ENCODE results near the gene PRIMPOL. TPM values are rescaled to one million over a fixed set of nuclear protein-coding genes. Genes with fewer than 3 reads are reported as not detected.
"Not testable (repeated sequence)": the region's sequence is repeated elsewhere in the genome, so short reads cannot be mapped to it uniquely, and the experiment has no call there.

The PRIMPOL gene
- total RNA-seq, 1 donor from 2014 or later = 49.3 TPM

- DNase-seq (ENCODE audit: low spot score in 2 of 2) (no peak), FAIRE-seq (no peak)
These were observed 13.4 kb upstream of the PRIMPOL start for GRCh38 chr4:184636144-184636543.

GRCh38 chr4:184636897-184637296 is 12.6 kb upstream of the PRIMPOL start:
- FAIRE-seq (no peak), DNase-seq (ENCODE audit: low spot score in 2 of 2) (no peak)

- no peak for DNase-seq (ENCODE audit: low spot score in 2 of 2)
- no peak for FAIRE-seq
These were observed 8.5 kb upstream of the PRIMPOL start for GRCh38 chr4:184641022-184641421.

GRCh38 chr4:184641451-184641850 is 8.1 kb upstream of the PRIMPOL start:
- FAIRE-seq (no peak), DNase-seq (ENCODE audit: low spot score in 2 of 2) (no peak)

GRCh38 chr4:184643731-184644130 is 5.8 kb upstream of the PRIMPOL start:
- no peak for DNase-seq (ENCODE audit: low spot score in 2 of 2)
- FAIRE-seq = no peak

GRCh38 chr4:184644553-184645307 is 4.8 kb upstream of the PRIMPOL start:
- FAIRE-seq (no peak), DNase-seq (ENCODE audit: low spot score in 2 of 2) (no peak)

GRCh38 chr4:184645904-184646610 is 3.5 kb upstream of the PRIMPOL start:
- FAIRE-seq (no peak), DNase-seq (ENCODE audit: low spot score in 2 of 2) (no peak)

- DNase-seq (ENCODE audit: low spot score in 2 of 2) (no peak), FAIRE-seq (no peak)
These were observed 2.1 kb upstream of the PRIMPOL start for GRCh38 chr4:184647266-184648053.

GRCh38 chr4:184648054-184648312 is 1.6 kb upstream of the PRIMPOL start:
- DNase-seq (ENCODE audit: low spot score in 2 of 2) = no peak
- FAIRE-seq = no peak

- FAIRE-seq = no peak
These were observed 1.1 kb upstream of the PRIMPOL start for GRCh38 chr4:184648313-184649025.

GRCh38 chr4:184649971-184650855 is 675 bp downstream of the PRIMPOL start:
- FAIRE-seq = no peak
- no peak for DNase-seq (ENCODE audit: low spot score in 2 of 2)

More at GRCh38 chr4:184648313-184649025, 1.1 kb upstream of the PRIMPOL start:
- DNase-seq (ENCODE audit: low spot score in 2 of 2) = peak; percentile 33 to 49

GRCh38 chr4:184651899-184652298 is 2.4 kb downstream of the PRIMPOL start:
- FAIRE-seq (no peak), DNase-seq (ENCODE audit: low spot score in 2 of 2) (no peak)

- DNase-seq (ENCODE audit: low spot score in 2 of 2); FAIRE-seq: not testable (repeated sequence)
These were observed 3.1 kb downstream of the PRIMPOL start for GRCh38 chr4:184652681-184653080.

- FAIRE-seq (no peak), DNase-seq (ENCODE audit: low spot score in 2 of 2) (no peak)
These were observed 4.1 kb downstream of the PRIMPOL start for GRCh38 chr4:184653650-184654049.

GRCh38 chr4:184655889-184656869 is 6.6 kb downstream of the PRIMPOL start:
- no peak for FAIRE-seq
- DNase-seq (ENCODE audit: low spot score in 2 of 2) = no peak

GRCh38 chr4:184657144-184657543 is 7.6 kb downstream of the PRIMPOL start:
- FAIRE-seq (no peak), DNase-seq (ENCODE audit: low spot score in 2 of 2) (no peak)

GRCh38 chr4:184657820-184658219 is 8.3 kb downstream of the PRIMPOL start:
- not testable (repeated sequence) for FAIRE-seq; DNase-seq (ENCODE audit: low spot score in 2 of 2)

- DNase-seq (ENCODE audit: low spot score in 2 of 2) (no peak), FAIRE-seq (peak; percentile 51)
These were observed 11.4 kb downstream of the PRIMPOL start for GRCh38 chr4:184660978-184661377.

Data from frontal cortex (tissue), 4 donors.